GM19025 (cell line): ENCODE data around the gene ASXL3.

ENCODE experiments used
- ATAC-seq: cut with Tn5 transposase; IDR thresholded peaks from one replicate; pipeline ENCODE4 v1.9.1; 2021; ENCODE audit warnings: mild to moderate bottlenecking, low read depth, moderate library complexity; ENCODE audit not compliant: unreplicated experiment

The ASXL3 gene

DNA sequence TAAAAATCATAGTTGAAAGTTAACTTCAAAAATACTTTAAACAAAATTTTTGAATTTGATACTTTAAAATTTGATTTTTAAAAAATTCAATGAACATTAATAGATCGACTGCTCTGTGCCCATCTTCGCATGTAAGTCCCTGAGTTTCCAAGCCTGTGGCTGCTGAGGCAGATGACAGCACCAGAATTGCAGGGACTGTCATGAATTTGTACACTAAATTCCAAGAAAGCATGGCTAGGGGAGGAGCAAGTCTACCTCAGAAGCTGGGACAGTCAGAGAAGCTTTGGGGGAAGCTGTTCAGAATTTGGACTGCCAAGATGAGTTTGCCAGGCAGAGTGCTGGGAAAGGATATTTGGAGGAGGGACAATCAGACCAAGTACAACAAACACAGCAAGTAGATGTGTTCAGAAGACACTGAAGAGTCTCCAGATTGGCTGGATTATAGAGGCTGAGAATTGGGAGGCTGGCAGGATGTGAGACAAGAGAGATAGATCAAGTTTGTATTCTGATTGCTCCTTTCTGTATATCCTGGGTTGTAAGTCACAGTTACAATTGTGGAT, 79.0 kb downstream of the ASXL3 start:
- ATAC-seq: no peak

DNA sequence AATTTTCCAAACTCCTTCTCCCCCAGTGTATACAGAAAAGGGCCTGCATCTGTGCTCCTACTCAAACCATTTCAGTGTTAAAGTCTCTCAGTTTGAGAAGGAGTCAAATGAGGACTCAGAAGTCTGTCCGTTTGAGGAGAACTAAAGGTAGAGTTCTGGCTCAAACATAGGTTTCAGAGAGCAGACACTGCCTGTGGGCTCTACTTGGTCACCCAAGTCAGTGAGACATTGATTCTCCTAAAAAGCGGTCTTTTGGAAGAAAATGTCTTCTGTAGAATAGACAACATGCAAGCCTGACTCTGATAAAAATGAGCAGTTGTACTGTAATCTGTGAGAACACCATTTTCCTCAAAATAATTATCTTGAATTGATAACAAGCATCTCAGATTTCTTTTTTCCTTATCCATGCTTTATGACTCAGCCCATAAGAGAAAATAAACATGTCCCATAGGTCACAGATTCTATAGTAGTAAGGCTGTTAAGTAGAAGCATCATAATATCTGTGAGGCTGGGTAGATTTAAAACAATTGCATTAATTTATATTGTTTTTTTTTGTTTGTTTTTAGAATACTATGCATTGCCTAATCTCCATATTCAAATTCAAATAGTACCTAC, 82.8 kb downstream of the ASXL3 start:
- no peak for ATAC-seq

DNA sequence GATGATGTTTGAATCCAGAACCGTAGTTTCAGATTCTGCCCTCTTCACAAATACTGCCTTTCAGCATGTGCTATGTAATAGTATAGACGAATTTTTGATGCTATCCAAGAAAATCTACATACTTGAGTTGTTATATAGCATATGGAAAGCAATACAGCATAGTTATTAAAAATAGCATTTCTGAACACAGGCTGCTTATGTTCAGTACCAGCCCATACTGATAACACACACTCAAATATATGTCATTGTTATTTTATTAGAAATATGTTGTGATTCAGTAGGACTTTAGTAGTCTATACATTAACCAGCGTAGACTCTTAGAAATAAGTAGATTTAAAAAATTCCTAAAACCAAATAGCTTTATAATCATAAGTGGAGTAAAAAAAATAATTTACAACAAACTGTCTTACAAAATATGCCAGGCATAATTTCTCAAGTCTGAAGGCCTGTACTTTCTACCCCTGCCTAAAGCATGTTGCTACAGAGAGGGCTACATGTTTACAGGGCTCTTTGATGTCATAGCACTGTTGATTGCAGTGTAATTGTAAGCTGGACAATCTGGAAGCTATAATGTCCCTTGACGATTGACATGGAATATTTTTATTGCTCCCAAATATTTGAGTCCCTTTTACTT, 86.3 kb downstream of the ASXL3 start:
- no peak for ATAC-seq

DNA sequence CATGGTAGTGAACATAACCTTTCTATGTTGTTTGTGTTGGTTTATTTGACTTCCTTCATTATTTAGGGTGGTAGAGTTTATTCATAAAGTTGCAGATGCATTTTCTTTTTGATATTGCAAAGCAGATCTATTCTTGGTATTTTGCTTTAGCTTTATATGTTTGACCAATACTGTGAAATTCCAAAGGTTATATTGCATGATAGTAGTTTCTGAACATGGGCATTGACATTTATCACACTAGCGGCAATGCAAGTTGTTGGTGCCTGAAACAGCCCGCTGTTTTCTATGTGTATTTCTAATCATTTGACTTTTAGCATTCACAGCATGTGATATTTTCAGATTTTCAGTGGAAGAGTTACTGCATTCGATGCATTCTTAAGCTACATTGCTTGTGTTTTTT, 87.2 kb downstream of the ASXL3 start:
- no peak for ATAC-seq

DNA sequence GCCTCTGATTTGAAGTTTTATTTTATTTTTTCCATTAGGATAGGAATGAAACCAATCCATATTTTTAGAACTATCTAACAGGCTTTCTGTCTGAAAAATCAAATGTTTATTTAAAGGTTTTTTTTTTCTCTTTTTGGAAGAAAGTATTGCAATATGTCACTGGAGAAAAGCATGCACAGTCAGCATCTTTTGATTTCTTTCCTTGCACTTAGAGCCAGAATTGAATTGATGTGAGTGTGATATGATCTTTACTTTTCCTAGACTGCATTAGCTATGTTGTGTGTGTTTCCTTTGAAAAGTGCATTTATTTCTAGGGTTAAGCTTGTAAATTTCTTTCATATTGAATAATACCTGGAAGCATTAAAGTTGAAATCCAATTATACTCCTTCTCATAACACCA, 87.6 kb downstream of the ASXL3 start:
- no peak for ATAC-seq

DNA sequence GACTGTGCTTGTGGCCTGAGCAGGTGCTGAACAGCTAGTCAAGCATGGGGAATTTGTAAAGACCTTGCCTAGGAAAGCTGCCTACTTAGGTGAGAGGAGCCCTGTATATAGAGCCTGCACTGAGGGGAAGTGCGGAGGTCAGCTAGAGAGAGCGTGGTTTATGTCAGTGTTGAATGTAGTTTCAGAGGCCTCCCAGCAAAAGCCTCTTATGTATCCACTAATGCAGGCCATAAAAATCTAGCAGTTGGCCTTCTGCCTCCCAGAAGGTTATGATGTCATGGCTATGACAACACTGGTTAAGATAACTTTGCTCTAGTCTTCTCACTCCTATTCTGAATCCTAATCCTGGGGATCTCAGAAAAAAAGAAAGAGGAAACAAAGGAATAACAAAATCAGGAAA, 88.9 kb downstream of the ASXL3 start:
- ATAC-seq: no peak

DNA sequence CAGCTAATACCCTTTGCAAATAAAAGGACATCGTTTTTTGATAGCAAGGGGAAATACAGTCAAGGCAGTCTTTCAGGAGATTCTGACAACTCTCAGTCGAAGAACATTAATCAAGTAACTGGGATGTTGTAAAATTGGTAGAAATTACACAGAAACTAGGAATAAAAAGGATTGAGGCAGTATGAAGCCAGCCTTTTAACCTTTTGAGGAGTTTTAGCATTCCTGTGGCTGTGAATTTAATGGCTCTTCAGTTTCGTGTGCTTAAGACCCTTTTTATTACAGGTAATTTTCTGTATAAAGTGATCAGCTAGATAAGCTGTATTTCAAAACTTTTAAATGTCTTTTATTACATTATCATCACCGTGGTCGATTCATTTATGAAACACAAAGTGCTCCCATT, 91.6 kb downstream of the ASXL3 start:
- ATAC-seq: no peak

DNA sequence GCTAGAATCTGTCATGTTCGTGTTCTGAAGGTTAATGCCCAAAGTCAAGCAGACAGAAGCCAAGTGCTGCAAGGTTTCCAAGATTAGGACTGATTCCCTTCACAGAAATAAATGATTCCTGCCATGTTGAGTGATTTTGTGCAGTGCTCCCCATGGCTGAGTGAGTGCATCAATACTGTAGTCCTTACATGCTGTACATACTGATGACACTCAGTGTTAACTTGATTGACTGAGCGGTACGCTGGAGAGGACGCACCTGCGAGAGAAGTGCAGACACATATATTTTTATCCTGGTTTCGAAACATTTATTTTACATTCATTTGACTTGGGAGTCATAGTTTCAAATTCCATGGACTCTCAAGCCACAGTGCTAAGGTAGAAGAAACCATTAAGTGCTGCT, 92.0 kb downstream of the ASXL3 start:
- no peak for ATAC-seq

DNA sequence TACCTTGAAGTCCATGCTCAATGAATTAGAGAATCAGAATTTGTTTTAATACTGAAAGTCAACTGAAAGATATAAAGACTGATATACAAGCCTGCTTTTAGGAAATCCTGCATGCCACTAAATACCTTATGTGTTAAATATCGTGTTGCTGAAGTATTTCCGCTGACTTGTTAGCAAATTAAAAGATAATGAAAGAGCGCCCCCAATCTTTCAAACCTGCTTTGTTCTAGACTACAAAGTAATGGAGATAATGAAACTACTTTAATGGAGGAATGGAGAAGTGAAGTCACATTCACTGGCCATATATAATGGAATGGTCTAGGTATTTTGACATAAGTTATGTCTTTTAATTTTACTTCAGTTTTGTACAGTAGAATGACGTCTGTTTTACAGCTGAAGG, 95.7 kb downstream of the ASXL3 start:
- no peak for ATAC-seq

DNA sequence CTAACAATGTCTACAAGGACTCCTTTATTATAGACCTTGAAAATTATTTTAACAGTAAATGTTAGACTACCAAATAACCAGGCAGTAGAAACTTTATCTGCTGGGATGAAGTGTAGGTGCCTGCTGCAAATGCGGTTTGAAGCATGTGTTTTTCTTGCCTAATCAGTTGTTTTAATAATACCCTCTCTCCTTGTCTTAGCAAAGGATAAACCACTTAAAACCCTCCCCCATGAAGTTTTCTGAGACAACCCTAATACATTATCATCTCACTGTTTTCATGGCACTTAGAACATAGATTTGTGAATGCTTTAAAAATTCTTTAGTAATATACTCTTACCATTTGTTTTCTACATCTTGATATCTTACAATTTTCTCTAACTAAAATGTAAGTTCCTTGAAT, 98.6 kb downstream of the ASXL3 start:
- no peak for ATAC-seq

DNA sequence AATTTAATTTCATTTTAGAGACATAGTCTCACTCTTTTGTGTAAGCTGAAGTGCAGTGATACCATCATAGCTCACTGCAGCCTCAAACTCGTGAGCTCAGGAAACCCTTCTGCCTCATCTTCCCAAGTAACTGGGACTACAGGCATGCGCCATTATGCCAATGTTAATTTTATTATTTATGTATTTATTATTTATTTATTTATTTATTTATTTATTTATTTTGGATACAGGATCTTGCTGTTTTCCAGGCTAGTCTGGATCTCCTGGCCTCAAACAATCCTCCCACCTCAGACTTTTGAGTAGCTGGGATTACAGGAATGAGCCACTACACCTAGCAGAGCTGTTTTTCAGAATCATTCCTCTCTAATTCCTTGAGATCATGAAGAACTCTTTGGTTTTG, 99.9 kb downstream of the ASXL3 start:
- no peak for ATAC-seq

DNA sequence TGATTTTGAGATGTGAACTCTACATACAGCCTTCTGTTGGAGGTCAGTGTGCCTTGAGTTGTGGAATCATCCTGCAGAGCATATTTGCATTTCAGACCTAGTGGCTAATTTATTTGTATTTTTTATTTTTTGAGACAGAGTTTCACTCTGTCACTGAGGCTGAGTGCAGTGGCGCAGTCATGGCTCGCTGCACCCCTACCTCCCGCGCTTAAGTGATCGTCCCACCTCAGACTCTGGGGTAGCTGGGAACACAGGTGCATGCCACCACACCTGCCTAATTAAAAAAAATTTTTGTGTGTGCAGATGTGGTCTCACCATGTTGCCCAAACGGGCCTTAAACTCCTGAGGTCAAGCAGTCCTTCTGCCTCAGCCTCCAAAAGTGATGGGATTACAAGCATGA, 104.4 kb downstream of the ASXL3 start:
- no peak for ATAC-seq

DNA sequence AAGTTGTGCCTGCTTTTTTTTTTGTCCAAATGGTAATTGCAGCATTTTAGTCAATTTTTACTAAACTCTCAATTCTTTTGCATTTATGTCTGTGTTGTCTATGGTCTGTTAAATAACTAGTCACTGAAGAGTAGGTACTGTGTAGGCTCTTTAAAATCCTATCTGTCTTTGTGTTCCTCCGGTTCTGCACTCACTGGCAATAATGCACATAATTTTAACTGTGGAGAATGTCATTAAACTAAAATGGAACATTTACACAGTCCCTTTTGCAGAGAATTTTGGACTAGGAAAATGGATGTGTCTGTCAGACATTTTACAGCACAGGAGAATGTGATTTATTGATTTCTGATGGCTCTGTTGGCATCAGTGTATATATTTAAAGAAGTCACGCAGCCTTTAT, 116.6 kb downstream of the ASXL3 start:
- no peak for ATAC-seq

DNA sequence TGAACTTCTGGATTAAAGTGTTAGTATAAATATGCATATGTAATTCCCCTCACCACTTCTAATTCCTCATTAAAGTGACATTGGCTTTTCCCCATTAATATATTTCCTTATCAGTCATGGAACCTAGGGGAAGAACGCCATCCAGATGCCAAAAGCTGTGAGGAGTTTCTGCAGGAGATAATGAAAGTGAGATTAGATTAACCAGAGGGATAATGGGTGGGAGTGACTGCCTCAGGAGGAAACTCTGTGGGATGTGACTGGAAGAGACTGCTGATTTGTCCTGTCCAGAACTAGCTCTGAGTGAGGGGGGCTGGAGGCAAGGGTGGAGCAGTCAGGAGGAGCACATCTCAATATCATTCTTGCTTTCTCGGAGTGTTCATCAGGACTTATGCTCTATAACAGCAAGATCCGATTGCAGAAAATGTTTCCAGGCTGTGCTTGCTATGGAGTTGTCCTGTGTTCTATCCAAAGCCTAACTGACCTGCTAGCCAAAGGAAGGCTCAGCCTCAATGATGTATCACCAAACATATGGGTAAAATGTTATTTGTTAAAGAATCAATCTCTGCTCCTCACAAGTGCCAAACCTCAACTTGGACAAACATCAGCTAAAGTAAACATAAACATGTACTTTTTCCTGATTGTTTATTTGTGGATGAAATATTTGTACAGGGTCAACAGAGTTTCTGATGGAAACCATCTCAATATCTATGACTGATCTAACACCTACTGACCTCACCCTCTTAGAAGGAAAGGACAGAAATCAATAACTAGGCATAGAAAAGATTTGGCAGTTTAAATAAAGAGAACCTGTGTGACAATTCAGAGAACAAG, 118.5 kb downstream of the ASXL3 start:
- ATAC-seq: no peak

DNA sequence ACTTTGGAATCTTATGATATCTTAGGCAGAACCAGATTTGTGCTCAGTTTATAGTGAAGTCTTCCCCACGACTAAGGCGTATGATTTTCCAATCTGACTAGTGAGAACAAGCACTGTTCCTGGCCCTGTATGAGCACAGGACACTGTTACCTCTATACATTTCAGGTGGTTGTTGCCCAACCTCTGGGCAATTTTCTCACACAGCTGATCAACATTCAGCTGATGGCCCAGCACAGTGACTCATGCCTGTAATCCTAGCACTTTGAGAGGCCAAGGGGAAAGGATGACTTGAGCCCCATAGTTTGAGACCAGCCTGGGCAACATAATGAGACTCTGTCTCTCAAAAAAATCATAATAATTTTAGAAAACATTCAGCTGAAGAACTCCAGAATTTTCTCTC, 119.5 kb downstream of the ASXL3 start:
- no peak for ATAC-seq

DNA sequence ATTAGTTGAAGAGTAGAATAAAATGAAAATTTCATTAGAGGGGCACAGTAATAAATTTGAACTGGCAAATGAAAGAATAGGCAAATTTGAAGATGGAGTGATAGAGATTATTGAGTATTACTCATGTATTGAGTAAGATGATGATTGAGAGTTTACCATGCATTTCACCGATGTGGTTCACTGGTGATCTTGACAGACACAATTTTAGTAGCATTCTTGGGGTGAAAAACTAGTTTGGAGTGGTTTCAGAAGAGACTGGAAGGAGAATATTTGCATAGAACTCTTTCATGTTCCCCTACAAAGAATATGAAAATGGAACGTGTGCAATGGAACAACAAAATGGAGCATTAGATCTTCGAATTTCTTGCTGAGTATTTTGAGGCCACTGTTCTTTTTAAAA, 121.4 kb downstream of the ASXL3 start:
- no peak for ATAC-seq

DNA sequence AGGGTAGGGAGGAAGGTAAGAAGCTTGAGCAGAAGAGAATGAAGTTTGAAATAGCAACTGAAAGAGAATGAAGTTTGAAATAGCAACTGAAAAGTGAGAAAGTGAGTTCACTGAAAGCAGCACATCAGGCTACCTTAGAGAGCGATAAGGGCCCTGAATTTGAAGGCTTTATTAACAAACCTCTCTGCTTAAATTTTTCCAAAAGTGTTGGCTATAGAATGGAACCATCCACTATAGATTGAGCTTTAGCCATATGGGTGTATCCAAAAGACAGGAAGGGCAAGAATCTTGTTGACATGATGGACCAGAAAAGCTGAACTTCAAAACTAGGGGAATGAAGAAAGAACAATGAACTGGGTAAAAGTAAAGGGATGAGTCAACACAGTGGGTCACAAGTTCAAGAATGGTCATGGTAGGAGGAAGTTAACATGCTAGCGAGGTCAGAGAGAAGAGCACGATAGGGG, 122.5 kb downstream of the ASXL3 start:
- ATAC-seq: peak; percentile 77

DNA sequence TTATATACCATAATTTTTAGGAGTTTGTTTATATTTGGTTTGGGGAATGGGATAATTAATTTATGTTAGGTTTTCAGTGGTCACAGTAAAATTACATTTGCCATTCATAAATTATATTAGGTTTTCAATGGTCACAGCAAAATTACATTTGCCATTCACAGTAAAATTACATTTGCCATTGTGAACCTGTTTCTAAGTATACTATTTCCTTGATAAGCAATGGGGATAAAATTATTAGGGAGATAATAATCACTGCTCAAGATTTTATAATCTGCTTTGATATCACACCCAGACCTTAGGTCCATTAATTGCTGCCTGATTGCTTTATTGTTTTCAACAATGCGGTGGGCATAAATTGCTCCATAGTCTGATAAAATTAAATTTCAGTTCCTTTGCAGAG, 124.6 kb downstream of the ASXL3 start:
- no peak for ATAC-seq

DNA sequence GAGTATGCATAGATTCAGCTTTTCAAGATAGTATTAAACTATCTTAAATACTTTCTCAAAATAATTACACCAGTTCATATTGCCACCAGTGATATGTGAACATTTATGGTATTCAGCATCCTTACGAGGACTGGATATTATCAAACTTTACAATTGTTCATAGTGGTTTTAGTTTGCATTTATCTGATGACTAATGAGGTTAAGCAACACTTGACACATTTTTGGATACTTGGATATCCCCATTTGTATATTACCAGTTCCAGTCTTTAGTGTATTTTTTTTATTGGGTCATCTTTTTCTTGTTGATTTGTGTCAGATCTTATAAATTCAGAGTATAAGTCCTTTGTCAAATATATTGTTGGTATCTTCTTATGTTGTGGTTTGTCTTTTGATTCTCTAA, 128.4 kb downstream of the ASXL3 start:
- no peak for ATAC-seq

DNA sequence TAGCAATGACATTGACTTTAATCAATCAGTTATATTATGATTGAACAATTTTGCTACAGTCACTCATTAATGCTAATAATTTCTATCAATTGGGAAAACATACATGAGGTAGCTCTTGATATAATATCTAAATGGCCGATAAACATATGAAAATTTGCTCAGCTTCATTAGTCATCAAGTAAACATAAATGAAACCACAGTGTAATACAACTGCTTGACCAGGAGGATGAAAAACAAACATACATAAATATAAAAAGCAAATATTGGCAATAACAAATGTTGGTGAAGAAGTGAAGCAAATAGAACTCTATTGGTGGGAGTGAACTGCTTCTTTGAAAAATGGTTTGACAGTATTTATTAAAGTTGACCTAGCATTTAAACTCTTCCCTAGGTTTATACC, 130.9 kb downstream of the ASXL3 start:
- no peak for ATAC-seq

DNA sequence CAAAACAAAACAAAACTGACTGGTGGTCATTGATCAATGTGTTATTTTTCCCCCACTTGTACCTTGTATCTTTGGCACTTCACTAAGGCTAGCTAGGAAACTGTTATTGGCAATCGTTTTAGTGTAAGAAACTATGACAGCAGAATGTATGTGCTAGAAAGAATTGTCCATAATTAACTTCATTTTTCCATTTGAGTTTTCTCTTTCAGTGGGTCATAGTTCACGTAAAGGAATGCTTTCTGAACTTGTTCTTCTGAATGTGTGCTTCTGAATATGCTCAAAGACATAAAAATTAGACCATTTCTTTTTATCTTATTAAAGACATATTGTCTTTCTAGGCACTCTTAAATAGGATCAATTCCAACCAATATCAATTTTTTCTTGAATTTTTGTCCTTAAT, 132.2 kb downstream of the ASXL3 start:
- no peak for ATAC-seq

DNA sequence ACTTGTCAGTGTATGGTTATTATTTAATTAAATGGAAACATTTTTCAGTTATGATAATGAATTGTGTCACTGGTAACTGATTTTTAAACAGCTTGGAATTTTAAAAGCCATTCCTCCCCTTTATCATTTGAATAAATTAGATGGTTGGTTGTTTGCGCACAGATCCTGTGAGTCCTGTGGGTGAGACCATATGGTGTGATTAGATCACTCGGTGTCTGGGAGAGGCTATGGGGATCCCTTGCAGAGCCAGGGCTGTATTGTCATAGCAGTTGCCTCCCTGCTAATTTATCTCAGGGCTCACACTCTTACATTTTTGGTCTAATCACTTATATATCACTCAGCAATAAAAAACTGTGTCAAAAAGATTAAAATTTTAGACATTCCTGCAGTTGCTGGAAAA, 133.5 kb downstream of the ASXL3 start:
- no peak for ATAC-seq
